Measurements from ENCODE around the gene RAB17.

Gene RAB17

GRCh38 chr2:237536617-237537016 is 53.9 kb downstream of the RAB17 start:
- no peaks in the 10 kb centered on the region for H3K27me3 ChIP-seq (replicated peaks; ENCODE audit: insufficient read depth, low read length)
- no peaks in the 10 kb centered on the region for H3K9me2 ChIP-seq (replicated peaks; ENCODE audit: insufficient read depth, low read length)
- H3K36me3 ChIP-seq (replicated peaks; ENCODE audit: insufficient read depth, low read length), result no peaks in the 10 kb centered on the region
- H3K9ac ChIP-seq (ENCODE audit: low read length), result no peak overlapping the region
- peaks cover 5% of the 10 kb centered on the region; the same call in 1 of the 2 replicates for H3F3A ChIP-seq (ENCODE audit: insufficient read depth, low read length)
- no peak overlapping the region for H3K27ac ChIP-seq (ENCODE audit: low read length)
- DNase-seq, result no peak
- H3K4me2 ChIP-seq (ENCODE audit: low read depth, low read length), result no peak overlapping the region
- no peaks in the 10 kb centered on the region for H3K79me2 ChIP-seq (ENCODE audit: low read length)
- no peaks in the 10 kb centered on the region for H4K20me1 ChIP-seq (ENCODE audit: insufficient read depth, low read length)
- H3K4me1 ChIP-seq (ENCODE audit: low read length), result peaks cover 6% of the 10 kb centered on the region
- H3K4me3 ChIP-seq (ENCODE audit: low read length), result no peak overlapping the region
- H3K9me3 ChIP-seq (replicated peaks; ENCODE audit: insufficient read depth, low read length), result no peaks in the 10 kb centered on the region
- TF ChIP-seq CTCF (IDR thresholded peaks at IDR 0.05; ENCODE audit: low read length), result no peak
- no peak for TF ChIP-seq EZH2 (optimal IDR thresholded peaks at IDR 0.05; ENCODE audit: low read depth, low read length)
- no peak for TF ChIP-seq EZH2phosphoT487 (IDR thresholded peaks at IDR 0.05; ENCODE audit: low read length)
- no peak overlapping the region for H2AFZ ChIP-seq (ENCODE audit: low read length)

- DNase-seq, result no peak
- peaks cover 12% of the 10 kb centered on the region for H3K4me1 ChIP-seq (ENCODE audit: low read length)
- H2AFZ ChIP-seq (ENCODE audit: low read length), result no peak overlapping the region
- no peaks in the 10 kb centered on the region for H3K9me2 ChIP-seq (replicated peaks; ENCODE audit: insufficient read depth, low read length)
- no peak overlapping the region for H3K27ac ChIP-seq (ENCODE audit: low read length)
- no peaks in the 10 kb centered on the region for H3K79me2 ChIP-seq (ENCODE audit: low read length)
- peaks cover 11% of the 10 kb centered on the region; the same call in 1 of the 2 replicates for H3F3A ChIP-seq (ENCODE audit: insufficient read depth, low read length)
- TF ChIP-seq EZH2phosphoT487 (IDR thresholded peaks at IDR 0.05; ENCODE audit: low read length), result no peak
- TF ChIP-seq EZH2 (optimal IDR thresholded peaks at IDR 0.05; ENCODE audit: low read depth, low read length), result no peak
- no peak for TF ChIP-seq CTCF (IDR thresholded peaks at IDR 0.05; ENCODE audit: low read length)
- H3K27me3 ChIP-seq (replicated peaks; ENCODE audit: insufficient read depth, low read length), result no peaks in the 10 kb centered on the region
- no peak overlapping the region for H3K4me3 ChIP-seq (ENCODE audit: low read length)
- H3K4me2 ChIP-seq (ENCODE audit: low read depth, low read length), result no peak overlapping the region
- no peaks in the 10 kb centered on the region for H4K20me1 ChIP-seq (ENCODE audit: insufficient read depth, low read length)
- no peaks in the 10 kb centered on the region for H3K9me3 ChIP-seq (replicated peaks; ENCODE audit: insufficient read depth, low read length)
- no peak overlapping the region for H3K9ac ChIP-seq (ENCODE audit: low read length)
- no peaks in the 10 kb centered on the region for H3K36me3 ChIP-seq (replicated peaks; ENCODE audit: insufficient read depth, low read length)
Observed at GRCh38 chr2:237536083-237536415, 54.5 kb downstream of the RAB17 start.

DNA sequence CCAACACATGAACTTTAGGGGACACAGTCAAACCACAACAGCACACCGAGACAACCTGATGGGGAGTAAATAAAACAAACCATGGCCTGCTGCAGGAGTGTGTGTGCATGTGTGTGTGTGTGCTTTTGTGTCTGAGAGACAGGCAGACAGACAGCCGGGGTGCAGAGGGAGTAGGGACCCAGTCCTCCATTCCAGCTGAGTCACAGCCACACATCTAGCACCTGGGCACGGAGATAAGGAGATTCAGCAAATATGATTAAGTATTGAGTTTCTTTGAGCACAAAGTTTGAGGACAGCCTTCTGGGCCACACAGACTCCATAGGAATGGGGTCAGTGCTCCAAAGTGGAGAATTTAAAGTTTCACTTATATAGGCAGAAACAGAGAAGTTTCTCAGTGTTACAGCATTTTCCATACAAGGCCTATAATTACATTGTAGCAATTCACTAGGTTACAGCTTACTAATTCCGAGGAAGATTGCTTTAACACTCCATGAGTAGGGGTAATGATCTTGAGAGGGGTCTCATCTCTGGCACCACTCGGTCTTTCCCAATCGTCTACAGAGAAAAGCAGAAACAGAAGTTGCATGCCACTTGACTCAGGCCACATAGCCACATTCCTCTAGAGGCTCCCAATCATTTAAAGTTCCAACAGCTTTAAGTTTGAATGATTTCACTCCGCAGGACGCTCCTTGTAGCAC is 55.0 kb downstream of the RAB17 start:
- peaks cover 15% of the 10 kb centered on the region for H3K4me1 ChIP-seq (ENCODE audit: low read length)
- H3K27me3 ChIP-seq (replicated peaks; ENCODE audit: insufficient read depth, low read length), result no peaks in the 10 kb centered on the region
- no peak overlapping the region for H2AFZ ChIP-seq (ENCODE audit: low read length)
- no peak overlapping the region for H3K4me3 ChIP-seq (ENCODE audit: low read length)
- no peaks in the 10 kb centered on the region for H3K36me3 ChIP-seq (replicated peaks; ENCODE audit: insufficient read depth, low read length)
- no peak overlapping the region for H3K27ac ChIP-seq (ENCODE audit: low read length)
- H3K9me3 ChIP-seq (replicated peaks; ENCODE audit: insufficient read depth, low read length), result no peaks in the 10 kb centered on the region
- no peak overlapping the region for H3K9ac ChIP-seq (ENCODE audit: low read length)
- no peak for TF ChIP-seq EZH2 (optimal IDR thresholded peaks at IDR 0.05; ENCODE audit: low read depth, low read length)
- no peak for TF ChIP-seq EZH2phosphoT487 (IDR thresholded peaks at IDR 0.05; ENCODE audit: low read length)
- TF ChIP-seq CTCF (IDR thresholded peaks at IDR 0.05; ENCODE audit: low read length), result no peak
- H3F3A ChIP-seq (ENCODE audit: insufficient read depth, low read length), result peaks cover 16% of the 10 kb centered on the region
- no peaks in the 10 kb centered on the region for H3K79me2 ChIP-seq (ENCODE audit: low read length)
- no peaks in the 10 kb centered on the region for H3K9me2 ChIP-seq (replicated peaks; ENCODE audit: insufficient read depth, low read length)
- DNase-seq, result no peak
- no peaks in the 10 kb centered on the region for H4K20me1 ChIP-seq (ENCODE audit: insufficient read depth, low read length)
- H3K4me2 ChIP-seq (ENCODE audit: low read depth, low read length), result no peak overlapping the region
